ENCODE results near the gene USF3. TPM values are rescaled to one million over a fixed set of nuclear protein-coding genes. Genes with fewer than 3 reads are reported as not detected.
"Not testable (repeated sequence)": the region's sequence is repeated elsewhere in the genome, so short reads cannot be mapped to it uniquely, and the experiment has no call there.

Gene USF3
- total RNA-seq, 8 experiments from 2014 or later = 8.2 to 16.8 (median 9.7) TPM

- Histone ChIP-seq H3K4me1 (replicated peaks in 1 of 2) (peaks cover 0 to 8% of the 10 kb centered on the region in 2 donors), H3K4me3 (no peak overlapping the region), H3K27ac (no peak overlapping the region)
- in situ Hi-C loops (cut with MboI; ENCODE audit: low pct_unique_long_range_greater_than_20kb in 2 of 9, low sequenced_read_pairs in 9 of 9, unreplicated experiment in 9 of 9) = no loop called here
- no peak for ATAC-seq (replicated peaks in 6 of 8)
- 57 to 100% (median 95%) methylated on average over 1 to 4 of the region's 4 CpGs; no CpG with 5 or more reads in 1 of the 10 experiments for WGBS, 10 experiments
Observed at GRCh38 chr3:113660896-113661295, 35.5 kb downstream of the USF3 start.

- peaks cover 0 to 8% of the 10 kb centered on the region in 2 donors for H3K4me1 ChIP-seq (replicated peaks in 1 of 2)
- no peak for ATAC-seq (replicated peaks in 6 of 8)
- H3K27ac ChIP-seq = no peak overlapping the region
- WGBS, 10 experiments = 80 to 100% (median 100%) methylated on average over 1 to 2 of the region's 2 CpGs; no CpG with 5 or more reads in 3 of the 10 experiments
- in situ Hi-C loops (cut with MboI; ENCODE audit: low pct_unique_long_range_greater_than_20kb in 2 of 9, low sequenced_read_pairs in 9 of 9, unreplicated experiment in 9 of 9) = no loop called here
- H3K4me3 ChIP-seq = no peak overlapping the region
Observed at GRCh38 chr3:113660458-113660857, 36.0 kb downstream of the USF3 start.

DNA sequence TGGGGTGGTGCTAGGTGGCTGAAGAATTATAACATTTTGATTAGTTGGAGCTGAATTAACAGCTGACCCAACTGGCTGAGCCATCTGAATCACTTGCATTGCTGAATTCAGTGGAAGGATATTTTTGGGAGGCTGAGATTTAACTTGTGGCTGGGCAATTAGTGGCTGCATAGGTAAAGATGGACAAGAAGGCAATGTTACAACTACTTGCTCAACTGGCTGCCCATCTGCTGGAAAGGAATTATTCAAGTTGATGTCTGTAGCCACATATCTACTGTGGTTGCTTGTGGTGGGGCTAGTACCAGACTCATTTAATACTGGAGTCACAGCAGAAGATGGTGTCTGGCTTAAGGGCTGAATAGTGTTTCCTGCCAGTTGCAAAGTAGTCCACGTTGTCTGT, 36.4 kb downstream of the USF3 start:
- Histone ChIP-seq H3K27ac (no peak overlapping the region), H3K4me1 (replicated peaks in 1 of 2) (peaks cover 0 to 8% of the 10 kb centered on the region in 2 donors), H3K4me3 (no peak overlapping the region)
- no peak for ATAC-seq (replicated peaks in 6 of 8)
- in situ Hi-C loops (cut with MboI; ENCODE audit: low pct_unique_long_range_greater_than_20kb in 2 of 9, low sequenced_read_pairs in 9 of 9, unreplicated experiment in 9 of 9) = no loop called here
- 70 to 100% (median 80%) methylated on average over 1 of the region's 1 CpG; no CpG with 5 or more reads in 3 of the 10 experiments for WGBS, 10 experiments

DNA sequence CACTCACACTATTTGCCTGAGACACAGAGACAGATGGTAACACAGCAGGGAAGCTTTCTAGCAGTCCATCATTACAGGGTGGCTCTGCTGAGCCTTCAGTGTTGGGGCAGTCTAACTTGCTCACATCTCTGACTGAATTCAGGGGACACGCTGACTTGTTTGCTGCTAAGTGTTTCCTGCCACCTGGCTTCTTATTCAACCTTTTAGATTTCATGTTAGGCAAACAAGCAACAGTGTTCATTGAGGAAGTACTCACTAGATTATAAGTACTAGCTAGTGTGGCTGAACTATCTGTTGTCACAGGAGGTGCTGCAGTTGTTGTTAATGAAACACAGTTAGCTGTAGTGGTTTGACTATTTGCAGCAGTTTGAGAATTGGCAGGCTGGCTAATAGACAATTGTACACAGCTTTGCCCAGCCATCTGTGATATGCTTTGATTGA, 37.3 kb downstream of the USF3 start:
- ATAC-seq (replicated peaks in 6 of 8) = no peak
- Histone ChIP-seq H3K4me1 (replicated peaks in 1 of 2) (peaks cover 0 to 8% of the 10 kb centered on the region in 2 donors), H3K4me3 (no peak overlapping the region), H3K27ac (no peak overlapping the region)
- 100% methylated on average over 1 of the region's 1 CpG; no CpG with 5 or more reads in 7 of the 10 experiments for WGBS, 10 experiments
- in situ Hi-C loops (cut with MboI; ENCODE audit: low pct_unique_long_range_greater_than_20kb in 2 of 9, low sequenced_read_pairs in 9 of 9, unreplicated experiment in 9 of 9) = no loop called here

GRCh38 chr3:113658107-113658506, 38.3 kb downstream of the USF3 start:
- 80 to 100% (median 96%) methylated on average over 1 to 3 of the region's 3 CpGs; no CpG with 5 or more reads in 1 of the 10 experiments for WGBS, 10 experiments

DNA sequence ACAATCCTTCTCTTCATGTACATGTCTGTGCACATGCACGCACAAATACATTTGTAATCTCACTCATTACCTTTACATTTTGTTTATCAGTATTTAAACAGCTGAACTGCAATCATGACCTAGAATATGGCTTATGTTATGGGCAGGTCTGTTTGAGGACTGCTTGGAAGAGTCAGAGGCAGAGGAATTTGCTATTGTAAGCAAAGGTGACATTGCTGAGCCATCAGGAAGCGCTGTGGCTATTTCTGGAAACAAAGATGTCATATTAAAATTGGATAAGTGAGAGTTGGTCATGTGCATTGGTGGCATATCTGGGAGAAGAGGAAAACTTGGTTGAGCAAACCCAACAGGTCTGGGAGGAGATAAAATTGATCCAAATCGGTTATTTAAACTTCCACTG, 41.6 kb downstream of the USF3 start:
- in situ Hi-C loops (cut with MboI; ENCODE audit: low pct_unique_long_range_greater_than_20kb in 2 of 9, low sequenced_read_pairs in 9 of 9, unreplicated experiment in 9 of 9) = no loop called here
- ATAC-seq (replicated peaks in 6 of 8) = no peak
- WGBS, 10 experiments = 83 to 100% (median 100%) methylated on average over 1 to 3 of the region's 3 CpGs; no CpG with 5 or more reads in 2 of the 10 experiments

More at GRCh38 chr3:113658107-113658506, 38.3 kb downstream of the USF3 start:
- H3K4me3 ChIP-seq = no peak overlapping the region
- no peak for ATAC-seq (replicated peaks in 6 of 8)
- in situ Hi-C loops (cut with MboI; ENCODE audit: low pct_unique_long_range_greater_than_20kb in 2 of 9, low sequenced_read_pairs in 9 of 9, unreplicated experiment in 9 of 9) = no loop called here
- H3K4me1 ChIP-seq (replicated peaks in 1 of 2) = peaks cover 0 to 5% of the 10 kb centered on the region in 2 donors
- H3K27ac ChIP-seq = no peak overlapping the region

GRCh38 chr3:113654310-113654709, 42.1 kb downstream of the USF3 start:
- in situ Hi-C loops (cut with MboI; ENCODE audit: low pct_unique_long_range_greater_than_20kb in 2 of 9, low sequenced_read_pairs in 9 of 9, unreplicated experiment in 9 of 9) = no loop called here
- 30 to 100% (median 93%) methylated on average over 1 of the region's 1 CpG for WGBS, 10 experiments
- Histone ChIP-seq H3K4me1 (replicated peaks in 1 of 2) (no peaks in the 10 kb centered on the region), H3K27ac (no peak overlapping the region), H3K4me3 (no peak overlapping the region)
- no peak for ATAC-seq (replicated peaks in 6 of 8)

More for the DNA sequence above, 41.6 kb downstream of the USF3 start:
- Histone ChIP-seq H3K4me3 (no peak overlapping the region), H3K27ac (no peak overlapping the region), H3K4me1 (replicated peaks in 1 of 2) (no peaks in the 10 kb centered on the region)

GRCh38 chr3:113649174-113649845, 47.1 kb downstream of the USF3 start:
- 52 to 100% (median 91%) methylated on average over 1 to 6 of the region's 6 CpGs; no CpG with 5 or more reads in 2 of the 10 experiments for WGBS, 10 experiments
- H3K27ac ChIP-seq = no peak overlapping the region
- H3K4me3 ChIP-seq = no peak overlapping the region
- ATAC-seq (replicated peaks in 6 of 8) = no peak
- in situ Hi-C loops (cut with MboI; ENCODE audit: low pct_unique_long_range_greater_than_20kb in 2 of 9, low sequenced_read_pairs in 9 of 9, unreplicated experiment in 9 of 9) = no loop called here
- no peaks in the 10 kb centered on the region for H3K4me1 ChIP-seq (replicated peaks in 1 of 2)

GRCh38 chr3:113648524-113648923, 47.9 kb downstream of the USF3 start:
- peak in 1 of 8 experiments; percentile 45 for ATAC-seq (replicated peaks in 6 of 8)
- no peak overlapping the region for H3K27ac ChIP-seq
- no peak overlapping the region for H3K4me3 ChIP-seq
- H3K4me1 ChIP-seq (replicated peaks in 1 of 2) = no peaks in the 10 kb centered on the region
- in situ Hi-C loops (cut with MboI; ENCODE audit: low pct_unique_long_range_greater_than_20kb in 2 of 9, low sequenced_read_pairs in 9 of 9, unreplicated experiment in 9 of 9) = no loop called here

GRCh38 chr3:113643583-113643982, 52.9 kb downstream of the USF3 start:
- ATAC-seq (replicated peaks in 6 of 8) = no peak
- WGBS, 10 experiments = 89 to 100% (median 95%) methylated on average over 2 to 7 of the region's 7 CpGs
- Histone ChIP-seq H3K27ac (no peak overlapping the region), H3K4me1 (replicated peaks in 1 of 2) (no peaks in the 10 kb centered on the region), H3K4me3 (no peak overlapping the region)
- in situ Hi-C loops (cut with MboI; ENCODE audit: low pct_unique_long_range_greater_than_20kb in 2 of 9, low sequenced_read_pairs in 9 of 9, unreplicated experiment in 9 of 9) = no loop called here

GRCh38 chr3:113638910-113639309, 57.5 kb downstream of the USF3 start:
- WGBS, 10 experiments = 29 to 100% (median 89%) methylated on average over 1 to 3 of the region's 3 CpGs; no CpG with 5 or more reads in 1 of the 10 experiments
- no peak overlapping the region for H3K4me3 ChIP-seq
- no peak overlapping the region for H3K27ac ChIP-seq
- in situ Hi-C loops (cut with MboI; ENCODE audit: low pct_unique_long_range_greater_than_20kb in 2 of 9, low sequenced_read_pairs in 9 of 9, unreplicated experiment in 9 of 9) = no loop called here
- no peaks in the 10 kb centered on the region for H3K4me1 ChIP-seq (replicated peaks in 1 of 2)
- no peak for ATAC-seq (replicated peaks in 6 of 8)

DNA sequence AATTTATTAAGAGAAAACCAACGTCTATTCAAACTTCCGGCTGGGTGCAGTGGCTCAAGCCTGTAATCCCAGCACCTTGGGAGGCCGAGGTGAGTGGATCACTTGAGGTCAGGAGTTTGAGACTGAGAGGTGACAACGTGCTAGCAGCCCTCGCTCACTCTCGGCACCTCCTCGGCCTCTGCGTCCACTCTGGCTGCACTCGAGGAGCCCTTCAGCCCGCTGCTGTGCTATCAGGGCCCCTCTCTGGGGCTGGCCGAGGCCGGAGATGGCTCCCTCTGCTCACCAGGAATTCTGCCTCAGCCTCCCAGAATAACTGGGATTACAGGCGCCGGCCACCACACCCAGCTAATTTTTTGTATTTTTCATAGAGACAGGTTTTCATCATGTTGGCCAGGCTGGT, 58.7 kb downstream of the USF3 start:
- in situ Hi-C loops (cut with MboI; ENCODE audit: low pct_unique_long_range_greater_than_20kb in 2 of 9, low sequenced_read_pairs in 9 of 9, unreplicated experiment in 9 of 9) = no loop called here
- Histone ChIP-seq H3K4me3 (no peak overlapping the region), H3K27ac (no peak overlapping the region), H3K4me1 (replicated peaks in 1 of 2) (no peaks in the 10 kb centered on the region)
- no peak for ATAC-seq (replicated peaks in 6 of 8)
- 72 to 100% (median 87%) methylated on average over 2 to 6 of the region's 14 CpGs; no CpG with 5 or more reads in 3 of the 10 experiments for WGBS, 10 experiments

GRCh38 chr3:113636034-113636433, 60.4 kb downstream of the USF3 start:
- H3K4me3 ChIP-seq; ATAC-seq (replicated peaks in 6 of 8); H3K27ac ChIP-seq; H3K4me1 ChIP-seq (replicated peaks in 1 of 2); in situ Hi-C loops (cut with MboI; ENCODE audit: low pct_unique_long_range_greater_than_20kb in 2 of 9, low sequenced_read_pairs in 9 of 9, unreplicated experiment in 9 of 9): not testable (repeated sequence)
- 27 to 100% (median 94%) methylated on average over 1 to 7 of the region's 7 CpGs; no CpG with 5 or more reads in 1 of the 10 experiments for whole genome bisulfite sequencing, 10 experiments

Data from motor neuron (in vitro differentiated cells).